Naive thymus-derived CD4-positive, alpha-beta T cell (primary cell): ENCODE data around the gene ICOS. TPM values are rescaled to one million over a fixed set of nuclear protein-coding genes. Genes with fewer than 3 reads are reported as not detected.
A peak's percentile ranks its signal among the peaks of the same experiment; 100 is the strongest.

ENCODE experiments used
- ATAC-seq: fragments of 150-1000 bp; cut with Tn5 transposase; 2 replicates; pipeline ENCODE4 v1.10.0; 2021; ENCODE audit warnings: mild to moderate bottlenecking, moderate library complexity
- CTCF ChIA-PET: fragments of 350-600 bp; sonication (Branson Sonifier 250); formaldehyde crosslinking; loops from one replicate; lab custom pipeline; 2021; ENCODE audit warnings: antibody characterized with exemption; lab: Charles Lee
- POLR2A ChIA-PET: fragments of 350-600 bp; sonication (Branson Sonifier 250); formaldehyde crosslinking; loops from one replicate; lab custom pipeline; 2021; ENCODE audit warnings: antibody characterized with exemption, inconsistent platforms; lab: Charles Lee
- DNase-seq, 9 donors: peaks; one replicate each; pipeline versions ENCODE4 v3.0.0 to v3.0.0-alpha.2; 2020 to 2022; ENCODE audit warnings: mixed read lengths in 1 of 9
- H3K27ac ChIP-seq: one replicate; pipeline ENCODE4 v1.7.0; 2013; ENCODE audit warnings: mild to moderate bottlenecking, low read depth, low read length, moderate library complexity
- H3K27me3 ChIP-seq, 2 donors: one replicate each; pipeline ENCODE4 v1.7.0; 2013; ENCODE audit warnings: low read length in 2 of 2, mild to moderate bottlenecking in 2 of 2, moderate library complexity in 2 of 2; ENCODE audit not compliant: control insufficient read depth in 2 of 2, insufficient read depth in 2 of 2
- H3K36me3 ChIP-seq, 3 experiments: 1 replicate in 2 of 3; 2 replicates in 1 of 3; pipeline ENCODE4 v1.7.0; 2013; ENCODE audit warnings: low read length in 3 of 3, mild to moderate bottlenecking in 3 of 3, moderate library complexity in 1 of 3; ENCODE audit not compliant: insufficient read depth in 3 of 3, control insufficient read depth in 2 of 3
- H3K4me1 ChIP-seq, 2 donors: one replicate each; pipeline ENCODE4 v1.7.0; 2013; ENCODE audit warnings: low read length in 2 of 2, mild to moderate bottlenecking in 2 of 2, moderate library complexity in 1 of 2; ENCODE audit not compliant: control insufficient read depth in 2 of 2, insufficient read depth in 2 of 2
- H3K4me3 ChIP-seq: 2 replicates; pipeline ENCODE4 v1.7.0; 2013; ENCODE audit warnings: mild to moderate bottlenecking, low read length
- H3K9me3 ChIP-seq, 3 experiments: 1 replicate in 2 of 3; 2 replicates in 1 of 3; pipeline ENCODE4 v1.7.0; 2013; ENCODE audit warnings: low read length in 3 of 3; ENCODE audit not compliant: control insufficient read depth in 2 of 3
- H3K27ac Mint-ChIP-seq, 9 donors: one replicate each; pipeline ENCODE4 v1.8.0; 2020 to 2022; ENCODE audit warnings: mixed read lengths in 9 of 9, mild to moderate bottlenecking in 8 of 9, moderate library complexity in 5 of 9, inconsistent platforms in 2 of 9
- H3K27me3 Mint-ChIP-seq, 5 donors: one replicate each; pipeline ENCODE4 v1.8.0; 2021 to 2022; ENCODE audit warnings: mixed read lengths in 5 of 5, mild to moderate bottlenecking in 1 of 5
- H3K36me3 Mint-ChIP-seq, 5 donors: one replicate each; pipeline ENCODE4 v1.8.0; 2020 to 2022; ENCODE audit warnings: mixed read lengths in 5 of 5, mild to moderate bottlenecking in 3 of 5, inconsistent platforms in 1 of 5
- H3K4me1 Mint-ChIP-seq, 7 donors: one replicate each; pipeline ENCODE4 v1.8.0; 2020 to 2022; ENCODE audit warnings: mixed read lengths in 7 of 7, mild to moderate bottlenecking in 3 of 7, inconsistent platforms in 1 of 7
- H3K4me3 Mint-ChIP-seq, 10 donors: one replicate each; pipeline ENCODE4 v1.8.0; 2020 to 2022; ENCODE audit warnings: mild to moderate bottlenecking in 10 of 10, mixed read lengths in 10 of 10, moderate library complexity in 6 of 10, inconsistent platforms in 2 of 10
- H3K9me3 Mint-ChIP-seq, 11 donors: one replicate each; pipeline ENCODE4 v1.8.0; 2020 to 2022; ENCODE audit warnings: mixed read lengths in 11 of 11, mild to moderate bottlenecking in 4 of 11, inconsistent platforms in 1 of 11, moderate library complexity in 1 of 11
- intact Hi-C, 2 donors: fragments of 100-400 bp; cut with micrococcal nuclease; formaldehyde crosslinking; loops; one replicate each; pipeline ENCODE4 v1.15.1; 2023
- polyA plus RNA-seq, 2 donors: library from polyadenylated mRNA; unstranded; fragments of 300-500 nt; fragmentation: Illumina TruSeq; gene quantifications; one replicate each; pipeline ENCODE4 v1.2.3, GENCODE V29; 2021
- total RNA-seq, 6 experiments: library from RNA in 5 of 6; stranded (reverse) in 5 of 6; gene quantifications; 1 replicate in 5 of 6; 2 replicates in 1 of 6; pipeline ENCODE4 v1.2.3 and lab custom pipeline; 2021 to 2026

Gene ICOS
- total and polyA plus RNA-seq, 7 experiments from 2014 or later: 22.4 to 54.9 (median 48.4) TPM

DNA sequence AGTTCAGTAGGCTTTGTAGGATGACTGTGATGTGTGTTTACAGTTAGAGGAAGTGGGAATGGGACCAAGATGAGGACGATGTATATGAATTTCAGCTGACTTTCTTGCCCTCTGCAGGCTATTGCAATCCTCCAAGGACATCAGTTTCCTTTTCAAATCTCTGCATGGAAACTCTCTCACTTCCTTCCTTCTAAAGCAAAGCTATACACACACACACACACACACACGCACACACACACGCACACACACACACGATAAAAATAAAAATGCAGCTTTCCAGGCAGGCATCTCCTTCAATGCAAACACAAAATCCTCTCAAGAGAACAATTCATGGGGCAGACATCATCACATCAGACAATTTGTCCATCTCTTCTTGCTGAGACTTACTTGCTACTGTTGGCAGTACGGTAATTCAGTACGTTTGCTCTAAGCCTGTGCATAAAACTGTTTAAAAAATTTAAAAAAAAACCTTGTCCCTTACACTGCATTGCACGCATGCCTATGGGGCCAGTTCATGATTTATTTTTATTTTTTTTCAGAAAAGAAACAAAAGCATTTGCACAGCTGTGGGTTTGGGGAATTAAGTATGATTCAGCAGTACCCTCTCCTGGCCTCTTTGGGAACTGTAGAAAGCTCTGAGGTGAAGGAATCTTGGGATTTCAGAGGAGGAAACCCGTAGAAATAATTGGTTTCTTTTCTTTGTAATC lies 27.1 kb upstream of the ICOS start:
- H3K27ac Mint-ChIP-seq: peak overlapping the region in 6 of 9 donors; percentile 8 to 71 (median 42)
- ChIA-PET CTCF (interaction anchor here (0.6 to 3.8 kb wide), 26 partner anchors 10 to 577 kb away, joined by 3 to 58 read pairs (median 5); partner anchors contain the start of gene CTLA4), POLR2A (interaction anchor here (0.6 to 1.6 kb wide), 10 partner anchors 38 to 923 kb away, joined by 3 to 6 read pairs (median 3); partner anchors contain the start of gene CTLA4)
- H3K36me3 ChIP-seq: no peaks in the 10 kb centered on the region
- H3K36me3 Mint-ChIP-seq: peaks cover 0 to 10% (median 0%) of the 10 kb centered on the region in 5 donors
- H3K4me1 ChIP-seq: peaks cover 0 to 7% of the 10 kb centered on the region in 2 donors
- ATAC-seq: peak; percentile 82
- DNase-seq: peak in 6 of 9 donors; percentile 42 to 61 (median 53)
- peak overlapping the region in 8 of 10 donors; percentile 26 to 81 (median 64) for H3K4me3 Mint-ChIP-seq
- peaks cover 0 to 3% (median 0%) of the 10 kb centered on the region in 11 donors for H3K9me3 Mint-ChIP-seq
- no peak overlapping the region for H3K4me3 ChIP-seq
- no peaks in the 10 kb centered on the region for H3K27me3 ChIP-seq
- peaks cover 0 to 10% (median 0%) of the 10 kb centered on the region in 5 donors for H3K27me3 Mint-ChIP-seq
- intact Hi-C loops: loop anchor here (1.0 to 10.0 kb wide), 10 partner anchors 40 to 1337 kb away; no protein-coding TSS in a partner anchor
- peaks cover 4 to 25% (median 8%) of the 10 kb centered on the region in 7 donors for H3K4me1 Mint-ChIP-seq
- no peak overlapping the region for H3K27ac ChIP-seq
- H3K9me3 ChIP-seq: no peaks in the 10 kb centered on the region

- no peak for ATAC-seq
- no peaks in the 10 kb centered on the region for H3K9me3 ChIP-seq
- POLR2A ChIA-PET: interaction anchor here (0.6 to 1.6 kb wide), 7 partner anchors 38 to 584 kb away, joined by 3 to 6 read pairs (median 3); partner anchors contain the start of gene CTLA4
- CTCF ChIA-PET: interaction anchor here (0.6 to 3.8 kb wide), 22 partner anchors 10 to 443 kb away, joined by 3 to 58 read pairs (median 5); partner anchors contain the start of gene CTLA4
- no peak overlapping the region for H3K27ac Mint-ChIP-seq
- H3K27me3 Mint-ChIP-seq: peaks cover 0 to 10% (median 0%) of the 10 kb centered on the region in 5 donors
- H3K4me1 ChIP-seq: peaks cover 0 to 7% of the 10 kb centered on the region in 2 donors
- intact Hi-C loops: loop anchor here (1.0 to 10.0 kb wide), 11 partner anchors 41 to 1338 kb away; no protein-coding TSS in a partner anchor
- H3K27ac ChIP-seq: no peak overlapping the region
- no peaks in the 10 kb centered on the region for H3K36me3 ChIP-seq
- no peaks in the 10 kb centered on the region for H3K9me3 Mint-ChIP-seq
- peaks cover 7 to 30% (median 11%) of the 10 kb centered on the region in 7 donors for H3K4me1 Mint-ChIP-seq
- H3K36me3 Mint-ChIP-seq: peaks cover 0 to 7% (median 0%) of the 10 kb centered on the region in 5 donors
- H3K4me3 Mint-ChIP-seq: peak overlapping the region in 1 of 10 donors; percentile 61
- no peaks in the 10 kb centered on the region for H3K27me3 ChIP-seq
- H3K4me3 ChIP-seq: no peak overlapping the region
- DNase-seq: no peak
Measured at GRCh38 chr2:203909974-203910373, 26.6 kb upstream of the ICOS start.

DNA sequence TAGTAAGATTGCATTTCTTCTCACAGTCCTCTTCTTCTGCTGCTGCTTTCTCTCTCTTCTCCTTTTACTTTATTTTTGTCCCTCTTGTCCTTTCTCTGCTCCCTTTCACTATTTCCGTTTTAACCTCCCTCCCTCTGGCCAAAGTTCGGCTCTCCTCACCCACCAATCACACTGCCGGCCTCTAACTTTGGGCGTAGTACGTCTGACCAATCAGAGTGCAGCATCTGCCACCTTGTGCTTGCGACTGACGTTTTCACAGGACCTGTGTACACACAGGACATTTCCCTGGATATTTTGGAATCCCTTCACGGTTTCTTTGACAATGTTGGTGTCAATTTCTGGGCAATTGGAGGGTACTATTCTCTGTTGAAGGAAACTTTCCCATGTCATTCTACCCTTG lies 22.6 kb upstream of the ICOS start:
- Histone ChIP-seq H3K27ac (no peak overlapping the region), H3K9me3 (no peaks in the 10 kb centered on the region), H3K27me3 (no peaks in the 10 kb centered on the region), H3K4me1 (peaks cover 3 to 6% of the 10 kb centered on the region in 2 donors), H3K36me3 (no peaks in the 10 kb centered on the region), H3K4me3 (no peak overlapping the region)
- peaks cover 7 to 37% (median 13%) of the 10 kb centered on the region in 7 donors for H3K4me1 Mint-ChIP-seq
- no peaks in the 10 kb centered on the region for H3K36me3 Mint-ChIP-seq
- no peak overlapping the region for H3K4me3 Mint-ChIP-seq
- DNase-seq (no peak), ATAC-seq (no peak)
- CTCF ChIA-PET: interaction anchor here (0.8 kb wide), 1 partner anchor 429 kb away, joined by 3 read pairs; no protein-coding TSS in a partner anchor
- peak overlapping the region in 2 of 9 donors; percentile 11 to 67 for H3K27ac Mint-ChIP-seq
- POLR2A ChIA-PET: no interaction called here
- intact Hi-C loops: loop anchor here in 1 of 2 donors (2.0 to 5.0 kb wide), 2 partner anchors 91 to 257 kb away; no protein-coding TSS in a partner anchor
- H3K9me3 Mint-ChIP-seq: no peaks in the 10 kb centered on the region
- peaks cover 0 to 10% (median 0%) of the 10 kb centered on the region in 5 donors for H3K27me3 Mint-ChIP-seq

DNA sequence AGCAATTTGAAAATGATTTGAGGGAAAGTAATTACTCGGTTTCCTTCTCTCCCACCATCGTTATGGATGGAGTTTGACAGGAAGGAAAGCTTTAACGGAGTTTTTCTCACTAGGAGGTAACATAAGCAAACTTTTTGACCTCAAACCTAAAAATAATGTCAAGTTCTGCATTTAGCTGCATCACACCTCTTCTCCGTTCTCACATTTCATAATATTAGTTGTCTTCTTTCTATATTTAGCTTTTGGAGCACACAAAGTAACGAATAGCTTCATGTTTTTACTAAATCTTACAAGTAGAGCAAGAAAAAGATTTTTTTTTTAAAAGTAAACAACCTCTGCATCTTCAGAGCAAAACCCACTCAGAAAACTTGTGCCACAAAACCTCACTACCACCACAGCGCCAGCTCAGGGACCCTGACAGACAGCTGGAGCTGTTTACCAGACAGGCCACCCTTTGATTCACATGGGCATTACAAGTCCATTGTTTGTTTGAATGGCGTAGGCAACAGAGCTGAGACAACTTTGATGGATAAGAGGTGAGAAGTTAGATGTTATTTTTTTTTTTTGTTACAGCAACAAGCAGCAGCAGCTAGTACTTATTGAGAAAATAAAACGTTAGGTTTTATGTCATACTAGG lies 21.9 kb upstream of the ICOS start:
- POLR2A ChIA-PET: interaction anchor here (1.2 kb wide), 1 partner anchor 68 kb away, joined by 5 read pairs; no protein-coding TSS in a partner anchor
- H3K27me3 Mint-ChIP-seq: peaks cover 0 to 10% (median 0%) of the 10 kb centered on the region in 5 donors
- ATAC-seq (peak; percentile 54), DNase-seq (no peak)
- H3K4me3 ChIP-seq: no peak overlapping the region
- H3K36me3 ChIP-seq: no peaks in the 10 kb centered on the region
- H3K4me3 Mint-ChIP-seq: no peak overlapping the region
- no peaks in the 10 kb centered on the region for H3K36me3 Mint-ChIP-seq
- H3K9me3 Mint-ChIP-seq: no peaks in the 10 kb centered on the region
- H3K4me1 Mint-ChIP-seq: peaks cover under 1 to 30% (median 7%) of the 10 kb centered on the region in 7 donors
- intact Hi-C loops: loop anchor here in 1 of 2 donors (5.0 kb wide), 1 partner anchor 257 kb away; no protein-coding TSS in a partner anchor
- CTCF ChIA-PET: interaction anchor here (0.6 to 0.8 kb wide), 3 partner anchors 41 to 430 kb away, joined by 3 to 4 read pairs (median 3); no protein-coding TSS in a partner anchor
- no peaks in the 10 kb centered on the region for H3K9me3 ChIP-seq
- H3K27ac ChIP-seq: no peak overlapping the region
- peaks cover 0 to 3% of the 10 kb centered on the region in 2 donors for H3K4me1 ChIP-seq
- peak overlapping the region in 1 of 9 donors; percentile 15 for H3K27ac Mint-ChIP-seq
- no peaks in the 10 kb centered on the region for H3K27me3 ChIP-seq

- Histone ChIP-seq H3K4me1 (peaks cover 0 to 3% of the 10 kb centered on the region in 2 donors), H3K4me3 (no peak overlapping the region), H3K36me3 (no peaks in the 10 kb centered on the region), H3K27ac (no peak overlapping the region), H3K9me3 (no peaks in the 10 kb centered on the region), H3K27me3 (no peaks in the 10 kb centered on the region)
- ChIA-PET POLR2A (interaction anchor here (1.2 kb wide), 1 partner anchor 68 kb away, joined by 5 read pairs; no protein-coding TSS in a partner anchor), CTCF (interaction anchor here (0.6 kb wide), 1 partner anchor 156 kb away, joined by 3 read pairs; no protein-coding TSS in a partner anchor)
- peaks cover 0 to 10% (median 0%) of the 10 kb centered on the region in 5 donors for H3K27me3 Mint-ChIP-seq
- peaks cover 0 to 27% (median 7%) of the 10 kb centered on the region in 7 donors for H3K4me1 Mint-ChIP-seq
- no peaks in the 10 kb centered on the region for H3K9me3 Mint-ChIP-seq
- no peaks in the 10 kb centered on the region for H3K36me3 Mint-ChIP-seq
- no peak overlapping the region for H3K27ac Mint-ChIP-seq
- DNase-seq (no peak), ATAC-seq (no peak)
- intact Hi-C loops: no loop called here
- H3K4me3 Mint-ChIP-seq: no peak overlapping the region
Measured at GRCh38 chr2:203915256-203915655, 21.3 kb upstream of the ICOS start.

- Histone ChIP-seq H3K9me3 (no peaks in the 10 kb centered on the region), H3K27ac (no peak overlapping the region), H3K27me3 (no peaks in the 10 kb centered on the region), H3K36me3 (no peaks in the 10 kb centered on the region), H3K4me1 (peaks cover 0 to 3% of the 10 kb centered on the region in 2 donors), H3K4me3 (no peak overlapping the region)
- Mint-ChIP-seq H3K27ac (peak overlapping the region in 1 of 9 donors; percentile 1), H3K9me3 (no peaks in the 10 kb centered on the region), H3K4me3 (no peak overlapping the region), H3K27me3 (peaks cover 0 to 13% (median 0%) of the 10 kb centered on the region in 5 donors), H3K36me3 (no peaks in the 10 kb centered on the region), H3K4me1 (peaks cover 0 to 25% (median 7%) of the 10 kb centered on the region in 7 donors)
- POLR2A ChIA-PET: interaction anchor here (0.7 kb wide), 1 partner anchor 32 kb away, joined by 6 read pairs; no protein-coding TSS in a partner anchor
- CTCF ChIA-PET: interaction anchor here (1.0 kb wide), 1 partner anchor 12 kb away, joined by 5 read pairs; no protein-coding TSS in a partner anchor
- ATAC-seq (no peak), DNase-seq (no peak)
- intact Hi-C loops: no loop called here
Measured at GRCh38 chr2:203916756-203917155, 19.8 kb upstream of the ICOS start.
